Spleen (tissue), 11 donors: Measurements from ENCODE around the gene MEIS1. TPM values are rescaled to one million over a fixed set of nuclear protein-coding genes. Genes with fewer than 3 reads are reported as not detected.

ENCODE experiments used
- DNase-seq: peaks from one replicate; pipeline ENCODE4 v3.0.0-alpha.2; 2020
- H3K27ac ChIP-seq, 8 donors: fragments of 200-600 bp; sonication (generic) in 7 of 8; 1 replicate in 4 of 8; 2 replicates in 4 of 8; pipeline versions ENCODE4 v1.5.0 to v1.8.0; 2016 to 2021; ENCODE audit warnings: inconsistent platforms in 4 of 8, mild to moderate bottlenecking in 4 of 8, moderate library complexity in 1 of 8
- H3K27me3 ChIP-seq, 7 donors: fragments of 200-600 bp; sonication (generic) in 6 of 7; replicated peaks in 1 of 7; 1 replicate in 4 of 7; 2 replicates in 3 of 7; pipeline versions ENCODE4 v1.5.0 to v1.8.0; 2016 to 2021; ENCODE audit warnings: inconsistent platforms in 3 of 7, mild to moderate bottlenecking in 1 of 7
- H3K36me3 ChIP-seq, 6 donors: fragments of 200-600 bp; sonication (generic) in 5 of 6; 1 replicate in 4 of 6; 2 replicates in 2 of 6; pipeline versions ENCODE4 v1.5.0 to v1.8.0; 2016 to 2021; ENCODE audit warnings: inconsistent platforms in 2 of 6
- H3K4me1 ChIP-seq, 6 donors: fragments of 200-600 bp; sonication (generic) in 5 of 6; 1 replicate in 3 of 6; 2 replicates in 3 of 6; pipeline versions ENCODE4 v1.5.0 to v1.8.0; 2016 to 2021; ENCODE audit warnings: inconsistent platforms in 3 of 6
- H3K4me3 ChIP-seq, 8 donors: fragments of 200-600 bp; sonication (generic) in 7 of 8; 1 replicate in 4 of 8; 2 replicates in 4 of 8; pipeline versions ENCODE4 v1.5.0 to v1.8.0; 2016 to 2021; ENCODE audit warnings: inconsistent platforms in 4 of 8, mild to moderate bottlenecking in 4 of 8, moderate library complexity in 2 of 8
- H3K9me3 ChIP-seq, 8 donors: fragments of 200-600 bp; sonication (generic) in 7 of 8; 1 replicate in 4 of 8; 2 replicates in 4 of 8; pipeline versions ENCODE4 v1.5.0 to v1.8.0; 2016 to 2021; ENCODE audit warnings: inconsistent platforms in 4 of 8
- CTCF ChIP-seq, 11 experiments: fragments of 200-600 bp in 7 of 11; fragments of 450-650 bp in 4 of 11; sonication (generic) in 4 of 11; IDR thresholded peaks in 8 of 11; conservative IDR thresholded peaks in 3 of 11; 1 replicate in 7 of 11; 2 replicates in 4 of 11; pipeline versions ENCODE4 v1.4.0 to v1.8.0; 2016 to 2021; ENCODE audit warnings: antibody characterized with exemption in 11 of 11, inconsistent platforms in 4 of 11, mild to moderate bottlenecking in 1 of 11
- POLR2A ChIP-seq, 3 donors: fragments of 450-650 bp; IDR thresholded peaks; one replicate each; pipeline ENCODE4 v1.5.1; 2017; ENCODE audit warnings: antibody characterized with exemption in 3 of 3, mild to moderate bottlenecking in 1 of 3
- POLR2AphosphoS5 ChIP-seq, 3 donors: sonication (generic); formaldehyde crosslinking; IDR thresholded peaks; one replicate each; pipeline ENCODE4 v1.5.1; 2017; ENCODE audit warnings: antibody characterized with exemption in 3 of 3
- WGBS, 5 donors: extraction: QIAGEN DNeasy Blood & Tissue Kit in 3 of 5; methylation state at CpG; one replicate each; pipeline versions ENCODE4 v1.1.5 to v1.1.7; 2013 to 2018; 5-methylcytosine and 5-hydroxymethylcytosine counted together
- intact Hi-C: fragments of 100-400 bp; cut with DNase I; formaldehyde crosslinking; loops from one replicate; pipeline ENCODE4 v1.15.0; 2023; ENCODE audit warnings: low total_unique reads
- polyA plus RNA-seq, 3 donors: library from polyadenylated mRNA; stranded (reverse); fragments of 200-250 nt; gene quantifications; one replicate each; pipeline ENCODE4 v1.2.1, GENCODE V29; 2013
- total RNA-seq, 7 donors: library from RNA; depleted of rRNA in 3 of 7; stranded (reverse); fragments of >200 nt in 3 of 7; fragmentation: NEBNext Ultra II Directional in 4 of 7; extraction: Animal tissue kit (Norgen Biotek cat#: 25700) in 4 of 7; gene quantifications; one replicate each; pipeline versions ENCODE4 v1.1.0 to v1.2.1, GENCODE V29; 2016 to 2021
- donor health status: healthy with polysubstance abuse.
- donor health status: DM: no; HTN: no; CAD: no; lungs with moderate emphysema.
- donor health status: DM: no; HTN: no; CAD: no.
- donor health status: Bipolar disorder and iron deficiency.
- donor health status: healthy.
- donor health status: DM: no; HTN: no; CAD: no.
- donor health status: DM: yes; HTN: yes; CAD: no.

The MEIS1 gene
- total and polyA plus RNA-seq, 10 donors, result 13.1 to 81.4 (median 28.2) TPM

GRCh38 chr2:66532972-66533868, 98.3 kb downstream of the MEIS1 start:
- no peaks in the 10 kb centered on the region for H3K36me3 ChIP-seq
- no peaks in the 10 kb centered on the region for H3K9me3 ChIP-seq
- WGBS, 5 donors, result 69 to 86% (median 83%) methylated on average over 11 of the region's 11 CpGs
- TF ChIP-seq POLR2AphosphoS5 (IDR thresholded peaks at IDR 0.05), result no peak
- no peak for TF ChIP-seq POLR2A (IDR thresholded peaks at IDR 0.05)
- no peak for TF ChIP-seq CTCF (IDR thresholded peaks at IDR 0.05 in 8 of 11, conservative IDR thresholded peaks at IDR 0.05 in 3 of 11)
- DNase-seq, result no peak
- intact Hi-C loops, result no loop called here
- H3K27ac ChIP-seq, result no peak overlapping the region
- no peaks in the 10 kb centered on the region for H3K27me3 ChIP-seq
- H3K4me3 ChIP-seq, result no peak overlapping the region
- no peaks in the 10 kb centered on the region for H3K4me1 ChIP-seq

- intact Hi-C loops, result no loop called here
- H3K9me3 ChIP-seq, result no peaks in the 10 kb centered on the region
- no peak for DNase-seq
- TF ChIP-seq CTCF (IDR thresholded peaks at IDR 0.05 in 8 of 11, conservative IDR thresholded peaks at IDR 0.05 in 3 of 11) (no peak), POLR2AphosphoS5 (IDR thresholded peaks at IDR 0.05) (no peak), POLR2A (IDR thresholded peaks at IDR 0.05) (no peak)
- no peak overlapping the region for H3K27ac ChIP-seq
- H3K27me3 ChIP-seq, result no peaks in the 10 kb centered on the region
- H3K36me3 ChIP-seq, result no peaks in the 10 kb centered on the region
- H3K4me1 ChIP-seq, result no peaks in the 10 kb centered on the region
- 71 to 90% (median 84%) methylated on average over 4 of the region's 4 CpGs for WGBS, 5 donors
- H3K4me3 ChIP-seq, result no peak overlapping the region
Measured at GRCh38 chr2:66534461-66534860, 99.5 kb downstream of the MEIS1 start.

GRCh38 chr2:66535574-66536289, 100.8 kb downstream of the MEIS1 start:
- Histone ChIP-seq H3K27me3 (no peaks in the 10 kb centered on the region), H3K27ac (no peak overlapping the region), H3K4me3 (no peak overlapping the region), H3K4me1 (no peaks in the 10 kb centered on the region), H3K36me3 (no peaks in the 10 kb centered on the region), H3K9me3 (no peaks in the 10 kb centered on the region)
- no peak for TF ChIP-seq POLR2A (IDR thresholded peaks at IDR 0.05)
- TF ChIP-seq CTCF (IDR thresholded peaks at IDR 0.05 in 8 of 11, conservative IDR thresholded peaks at IDR 0.05 in 3 of 11), result no peak
- TF ChIP-seq POLR2AphosphoS5 (IDR thresholded peaks at IDR 0.05), result no peak
- intact Hi-C loops, result no loop called here
- 64 to 82% (median 75%) methylated on average over 3 of the region's 3 CpGs for WGBS, 5 donors
- DNase-seq, result no peak

GRCh38 chr2:66536290-66536673, 101.4 kb downstream of the MEIS1 start:
- Histone ChIP-seq H3K27ac (no peak overlapping the region), H3K9me3 (no peaks in the 10 kb centered on the region), H3K36me3 (no peaks in the 10 kb centered on the region), H3K4me3 (no peak overlapping the region), H3K4me1 (no peaks in the 10 kb centered on the region), H3K27me3 (no peaks in the 10 kb centered on the region)
- no peak for DNase-seq
- intact Hi-C loops, result no loop called here
- no peak for TF ChIP-seq POLR2A (IDR thresholded peaks at IDR 0.05)
- no peak for TF ChIP-seq CTCF (IDR thresholded peaks at IDR 0.05 in 8 of 11, conservative IDR thresholded peaks at IDR 0.05 in 3 of 11)
- TF ChIP-seq POLR2AphosphoS5 (IDR thresholded peaks at IDR 0.05), result no peak
- WGBS, 5 donors, result 84 to 90% (median 89%) methylated on average over 2 of the region's 2 CpGs
